Hepatocyte (in vitro differentiated cells): Measurements from ENCODE around the gene PCNX3.

Experiments
- CTCF ChIP-seq: fragments of 200-600 bp; sonication (generic); IDR thresholded peaks from 2 replicates; pipeline ENCODE4 v1.5.1; 2016; ENCODE audit warnings: antibody characterized with exemption, mild to moderate bottlenecking; ENCODE audit not compliant: poor library complexity
- EZH2 ChIP-seq: fragments of 200-600 bp; sonication (generic); IDR thresholded peaks from 2 replicates; pipeline ENCODE4 v1.6.1; 2016; ENCODE audit warnings: antibody characterized with exemption, mild to moderate bottlenecking, borderline replicate concordance

GRCh38 chr11:65571940-65572339, 43.6 kb upstream of the PCNX3 start:
- TF ChIP-seq CTCF, result peak; percentile 44
- no peak for TF ChIP-seq EZH2
